Measurements from ENCODE around the gene PXYLP1.

Gene PXYLP1

GRCh38 chr3:141231952-141232823, 563 bp downstream of the PXYLP1 start:
- DNase-seq (ENCODE audit: insufficient read length) (peak; percentile 27), FAIRE-seq (no peak)

GRCh38 chr3:141233457-141234161, 2.0 kb downstream of the PXYLP1 start:
- no peak for TF ChIP-seq POLR2A (IDR thresholded peaks at IDR 0.05; ENCODE audit: low read depth, low read length)
- no peak for TF ChIP-seq POLR2AphosphoS5 (IDR thresholded peaks at IDR 0.05; ENCODE audit: low read depth, low read length)
- TF ChIP-seq TAF1 (IDR thresholded peaks at IDR 0.05; ENCODE audit: borderline replicate concordance, low read depth, low read length) = no peak
- FAIRE-seq = no peak
- DNase-seq (ENCODE audit: insufficient read length) = no peak

More at GRCh38 chr3:141231952-141232823, 563 bp downstream of the PXYLP1 start:
- TF ChIP-seq POLR2A (IDR thresholded peaks at IDR 0.05; ENCODE audit: low read depth, low read length) = no peak
- no peak for TF ChIP-seq POLR2AphosphoS5 (IDR thresholded peaks at IDR 0.05; ENCODE audit: low read depth, low read length)
- TF ChIP-seq TAF1 (IDR thresholded peaks at IDR 0.05; ENCODE audit: borderline replicate concordance, low read depth, low read length) = no peak

DNA sequence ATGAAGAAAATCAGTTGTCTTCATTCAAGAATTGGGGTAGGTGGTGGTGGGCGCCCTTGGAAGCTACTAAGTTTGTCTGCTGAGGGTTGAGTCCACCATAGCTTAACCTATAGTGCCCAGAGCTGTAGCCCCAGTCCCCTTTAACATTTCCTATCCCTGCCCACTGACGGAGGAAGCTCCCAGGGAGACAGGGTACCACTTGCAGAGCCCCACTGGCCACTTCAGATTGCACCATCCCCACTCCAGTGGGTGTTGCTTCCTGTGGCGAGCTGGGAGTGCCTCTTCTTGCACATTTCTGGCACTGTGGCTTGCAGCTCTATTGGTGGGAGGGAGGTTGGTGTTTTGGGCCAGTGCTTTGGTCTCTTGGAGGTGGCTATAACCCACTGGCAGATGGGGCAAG, 2.7 kb downstream of the PXYLP1 start:
- FAIRE-seq (no peak), DNase-seq (ENCODE audit: insufficient read length) (no peak)
- TF ChIP-seq POLR2A (IDR thresholded peaks at IDR 0.05; ENCODE audit: low read depth, low read length) (no peak), TAF1 (IDR thresholded peaks at IDR 0.05; ENCODE audit: borderline replicate concordance, low read depth, low read length) (no peak)

DNA sequence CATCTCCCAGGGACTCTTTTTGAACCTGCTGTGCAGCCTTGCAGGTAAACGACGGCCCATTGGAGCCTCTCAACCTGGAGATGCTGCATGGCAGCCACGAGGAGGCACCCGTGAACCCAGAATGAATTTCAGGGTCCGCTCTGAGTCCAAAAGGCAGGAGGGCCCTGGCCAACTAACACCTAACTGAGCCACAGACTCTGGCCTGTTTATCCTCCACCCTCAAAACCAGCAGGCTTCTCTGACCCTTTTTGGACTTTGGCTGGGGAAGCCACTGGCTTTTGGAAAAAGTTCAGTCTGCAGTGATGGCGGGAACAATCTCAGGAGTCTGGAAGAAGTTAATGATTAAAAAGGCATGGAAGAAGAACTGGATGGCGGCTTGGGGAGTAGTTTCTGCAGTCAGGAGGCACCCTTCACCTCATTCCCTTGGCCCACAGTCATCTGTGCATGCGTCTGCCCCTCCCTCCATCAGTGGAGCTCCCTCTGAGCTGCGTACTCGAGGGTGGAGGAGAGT, 4.1 kb downstream of the PXYLP1 start:
- FAIRE-seq (no peak), DNase-seq (ENCODE audit: insufficient read length) (no peak)
- TF ChIP-seq TAF1 (IDR thresholded peaks at IDR 0.05; ENCODE audit: borderline replicate concordance, low read depth, low read length) (no peak), POLR2A (IDR thresholded peaks at IDR 0.05; ENCODE audit: low read depth, low read length) (no peak), POLR2AphosphoS5 (IDR thresholded peaks at IDR 0.05; ENCODE audit: low read depth, low read length) (no peak)

GRCh38 chr3:141236361-141236760, 4.7 kb downstream of the PXYLP1 start:
- FAIRE-seq = no peak
- no peak for TF ChIP-seq POLR2A (IDR thresholded peaks at IDR 0.05; ENCODE audit: low read depth, low read length)
- TF ChIP-seq TAF1 (IDR thresholded peaks at IDR 0.05; ENCODE audit: borderline replicate concordance, low read depth, low read length) = no peak
- DNase-seq (ENCODE audit: insufficient read length) = no peak

- DNase-seq (ENCODE audit: insufficient read length) (no peak), FAIRE-seq (no peak)
- TF ChIP-seq TAF1 (IDR thresholded peaks at IDR 0.05; ENCODE audit: borderline replicate concordance, low read depth, low read length) (no peak), POLR2AphosphoS5 (IDR thresholded peaks at IDR 0.05; ENCODE audit: low read depth, low read length) (no peak), POLR2A (IDR thresholded peaks at IDR 0.05; ENCODE audit: low read depth, low read length) (no peak)
These were observed 6.3 kb downstream of the PXYLP1 start for GRCh38 chr3:141237701-141238521.

GRCh38 chr3:141239511-141240281, 8.1 kb downstream of the PXYLP1 start:
- no peak for DNase-seq (ENCODE audit: insufficient read length)
- no peak for FAIRE-seq
- no peak for TF ChIP-seq POLR2AphosphoS5 (IDR thresholded peaks at IDR 0.05; ENCODE audit: low read depth, low read length)
- TF ChIP-seq POLR2A (IDR thresholded peaks at IDR 0.05; ENCODE audit: low read depth, low read length) = no peak
- no peak for TF ChIP-seq TAF1 (IDR thresholded peaks at IDR 0.05; ENCODE audit: borderline replicate concordance, low read depth, low read length)

DNA sequence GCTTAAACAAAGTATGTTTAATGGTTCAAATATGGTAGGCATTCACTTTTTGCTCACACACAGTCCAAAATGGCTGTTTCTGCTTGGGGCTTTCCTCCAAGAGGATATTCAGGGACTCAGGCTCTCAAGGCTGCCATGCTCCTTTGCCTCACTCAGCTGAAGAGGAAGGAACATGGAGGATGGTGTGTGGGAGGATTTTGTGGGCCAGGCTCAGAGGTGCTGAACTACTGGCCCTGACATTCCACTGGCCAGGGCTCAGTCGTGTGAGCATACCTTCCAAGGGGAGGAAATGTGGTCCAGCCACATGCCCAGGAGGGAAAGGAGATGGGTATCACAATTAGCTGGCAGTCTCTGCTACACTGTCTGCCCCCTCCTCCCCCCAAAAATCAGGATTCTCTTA, 8.7 kb downstream of the PXYLP1 start:
- no peak for TF ChIP-seq TAF1 (IDR thresholded peaks at IDR 0.05; ENCODE audit: borderline replicate concordance, low read depth, low read length)
- no peak for TF ChIP-seq POLR2AphosphoS5 (IDR thresholded peaks at IDR 0.05; ENCODE audit: low read depth, low read length)
- TF ChIP-seq POLR2A (IDR thresholded peaks at IDR 0.05; ENCODE audit: low read depth, low read length) = no peak
- FAIRE-seq = no peak
- DNase-seq (ENCODE audit: insufficient read length) = no peak

DNA sequence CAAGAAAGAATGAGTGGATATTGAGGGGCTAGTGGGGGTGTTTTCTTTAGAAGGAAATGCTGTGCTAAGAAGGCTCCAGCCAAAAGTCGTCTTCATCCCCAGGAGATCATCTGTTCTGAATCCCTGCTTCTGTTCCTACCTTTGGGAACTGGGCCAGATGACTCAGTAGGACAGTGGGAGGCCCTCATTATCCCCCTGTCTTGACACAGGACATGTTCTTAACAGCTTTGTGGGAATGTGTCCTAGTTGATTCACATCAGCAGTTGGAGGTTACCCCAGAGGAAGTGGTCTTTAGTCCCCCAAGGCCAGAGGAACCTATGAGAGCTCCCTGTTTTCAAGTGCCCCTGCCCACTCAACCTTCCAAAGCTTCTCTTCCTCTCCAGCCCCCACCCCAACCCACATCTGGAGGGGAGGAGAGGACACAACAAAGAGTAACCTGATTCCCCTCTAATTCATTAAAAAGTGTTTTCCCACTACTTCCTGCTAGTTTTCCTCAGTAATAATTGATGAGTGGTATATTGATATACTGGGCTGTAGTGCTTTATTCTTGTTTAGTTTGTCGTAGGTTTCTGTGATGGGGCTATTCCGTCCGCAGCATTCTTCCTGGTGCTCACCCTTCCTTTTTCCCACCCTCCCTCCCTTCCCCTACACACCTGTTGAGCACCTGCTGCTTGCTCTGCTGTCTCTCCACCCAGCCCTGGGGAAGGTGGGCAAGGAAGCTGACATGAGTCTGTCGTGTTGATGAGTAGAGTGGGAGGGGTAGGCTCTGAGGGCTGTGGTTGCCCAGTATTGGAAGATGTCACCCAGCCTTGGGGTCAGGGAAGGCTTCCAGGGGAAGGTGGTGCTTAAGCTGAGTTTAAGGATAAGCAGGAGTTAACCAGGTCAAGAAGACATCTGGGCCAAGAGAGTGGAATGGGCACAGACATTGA, 9.3 kb downstream of the PXYLP1 start:
- DNase-seq (ENCODE audit: insufficient read length) (no peak), FAIRE-seq (no peak)
- TF ChIP-seq TAF1 (IDR thresholded peaks at IDR 0.05; ENCODE audit: borderline replicate concordance, low read depth, low read length) (no peak), POLR2AphosphoS5 (IDR thresholded peaks at IDR 0.05; ENCODE audit: low read depth, low read length) (no peak), POLR2A (IDR thresholded peaks at IDR 0.05; ENCODE audit: low read depth, low read length) (no peak)
